Epithelial cell of esophagus (primary cell): Measurements from ENCODE around the gene SAMD3.

Experiments used
- DNase-seq: peaks from one replicate; pipeline ENCODE4 v3.0.0; 2010; ENCODE audit warnings: low read depth
- H3K4me3 ChIP-seq: 2 replicates; pipeline ENCODE4 v1.5.1; 2011; ENCODE audit warnings: mild to moderate bottlenecking, low read length, control low read depth
- TF ChIP-seq, protein P1 (sequence below): IDR thresholded peaks from 2 replicates; pipeline ENCODE4 v1.5.1; 2011; ENCODE audit warnings: low read depth, mild to moderate bottlenecking, low read length, control low read depth, inconsistent platforms; ENCODE audit not compliant: insufficient read depth; ENCODE audit errors: missing control alignments

Gene SAMD3

DNA sequence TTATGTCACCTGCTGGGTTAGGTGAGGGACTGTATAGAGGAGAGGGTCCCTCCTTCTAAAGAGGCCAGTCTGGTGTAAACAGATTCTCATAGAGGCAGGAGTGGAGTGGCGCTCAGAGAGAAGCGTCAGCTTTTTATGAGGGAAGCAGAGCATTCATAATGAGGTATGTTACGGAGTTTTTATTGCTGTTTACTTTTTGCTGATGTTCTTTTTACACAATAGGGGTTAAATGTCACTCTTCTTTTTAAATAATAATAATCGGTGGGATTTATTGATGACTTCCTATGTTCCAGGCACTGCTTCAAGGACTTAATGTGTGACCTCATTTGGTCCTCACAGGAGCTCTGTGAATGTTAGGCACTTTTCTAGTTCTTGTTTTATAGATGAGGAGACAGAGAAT, 124.4 kb downstream of the SAMD3 start:
- H3K4me3 ChIP-seq: no peak overlapping the region
- TF ChIP-seq, protein P1, sequence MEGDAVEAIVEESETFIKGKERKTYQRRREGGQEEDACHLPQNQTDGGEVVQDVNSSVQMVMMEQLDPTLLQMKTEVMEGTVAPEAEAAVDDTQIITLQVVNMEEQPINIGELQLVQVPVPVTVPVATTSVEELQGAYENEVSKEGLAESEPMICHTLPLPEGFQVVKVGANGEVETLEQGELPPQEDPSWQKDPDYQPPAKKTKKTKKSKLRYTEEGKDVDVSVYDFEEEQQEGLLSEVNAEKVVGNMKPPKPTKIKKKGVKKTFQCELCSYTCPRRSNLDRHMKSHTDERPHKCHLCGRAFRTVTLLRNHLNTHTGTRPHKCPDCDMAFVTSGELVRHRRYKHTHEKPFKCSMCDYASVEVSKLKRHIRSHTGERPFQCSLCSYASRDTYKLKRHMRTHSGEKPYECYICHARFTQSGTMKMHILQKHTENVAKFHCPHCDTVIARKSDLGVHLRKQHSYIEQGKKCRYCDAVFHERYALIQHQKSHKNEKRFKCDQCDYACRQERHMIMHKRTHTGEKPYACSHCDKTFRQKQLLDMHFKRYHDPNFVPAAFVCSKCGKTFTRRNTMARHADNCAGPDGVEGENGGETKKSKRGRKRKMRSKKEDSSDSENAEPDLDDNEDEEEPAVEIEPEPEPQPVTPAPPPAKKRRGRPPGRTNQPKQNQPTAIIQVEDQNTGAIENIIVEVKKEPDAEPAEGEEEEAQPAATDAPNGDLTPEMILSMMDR: no peak
- DNase-seq: no peak
